ENCODE results near the gene ANAPC15. TPM values are rescaled to one million over a fixed set of nuclear protein-coding genes. Genes with fewer than 3 reads are reported as not detected.

Gene ANAPC15
- polyA plus RNA-seq, 3 donors: 92.6 to 112 (median 94.8) TPM

GRCh38 chr11:72132646-72133045 lies 20.2 kb upstream of the ANAPC15 start:
- intact Hi-C loops (cut with micrococcal nuclease): no loop called here

GRCh38 chr11:72129381-72129780 lies 16.9 kb upstream of the ANAPC15 start:
- DNase-seq: no peak
- H2AFZ ChIP-seq (ENCODE audit: insufficient read depth, low read depth, low read length, poor library complexity, severe bottlenecking): no peak overlapping the region
- H3K9me3 Mint-ChIP-seq: peaks cover 9 to 20% (median 15%) of the 10 kb centered on the region in 7 donors
- H3K9me3 ChIP-seq (replicated peaks in 1 of 2; ENCODE audit: control insufficient read depth in 1 of 2, insufficient read depth in 1 of 2, low read length in 2 of 2): peaks cover 3 to 5% of the 10 kb centered on the region in 2 donors
- no peak overlapping the region for H3K4me2 ChIP-seq (replicated peaks; ENCODE audit: extremely low read depth, low read length, poor library complexity, severe bottlenecking)
- H3K27me3 ChIP-seq (ENCODE audit: control insufficient read depth in 2 of 2, insufficient read depth in 2 of 2, low read length in 2 of 2): no peaks in the 10 kb centered on the region
- H3K27me3 Mint-ChIP-seq (ENCODE audit: low read depth in 3 of 3): peaks cover 0 to 2% (median 2%) of the 10 kb centered on the region in 3 donors
- H3K36me3 Mint-ChIP-seq: peaks cover 12 to 16% of the 10 kb centered on the region in 2 donors
- no peak for TF ChIP-seq CTCF (IDR thresholded peaks at IDR 0.05)
- intact Hi-C loops (cut with micrococcal nuclease): no loop called here
- H3K79me2 ChIP-seq (ENCODE audit: insufficient read depth, low read length): no peaks in the 10 kb centered on the region
- 86% methylated on average over 1 of the region's 3 CpGs for WGBS (ENCODE audit: insufficient coverage)
- H3K4me1 ChIP-seq (ENCODE audit: control insufficient read depth in 1 of 2, insufficient read depth in 2 of 2, low read length in 2 of 2): peaks cover 52 to 56% of the 10 kb centered on the region in 2 donors
- H3K4me3 ChIP-seq (replicated peaks in 1 of 3; ENCODE audit: low read depth in 2 of 3, low read length in 3 of 3): no peak overlapping the region
- H3K4me3 Mint-ChIP-seq: no peak overlapping the region
- H3K36me3 ChIP-seq (replicated peaks in 1 of 2; ENCODE audit: control insufficient read depth in 1 of 2, insufficient read depth in 2 of 2, low read length in 2 of 2): no peaks in the 10 kb centered on the region
- H3K27ac Mint-ChIP-seq: peak overlapping the region in 1 of 7 donors; percentile 30
- H3K27ac ChIP-seq (ENCODE audit: low read depth in 1 of 2, low read length in 2 of 2): no peak overlapping the region
- no peaks in the 10 kb centered on the region for H4K20me1 ChIP-seq (ENCODE audit: insufficient read depth, low read length)
- no peak overlapping the region for H3K9ac ChIP-seq (ENCODE audit: insufficient read depth, low read length, poor library complexity, severe bottlenecking)
- peaks cover 61% of the 10 kb centered on the region for H3K4me1 Mint-ChIP-seq

More at GRCh38 chr11:72132646-72133045, 20.2 kb upstream of the ANAPC15 start:
- peak overlapping the region; percentile 39 to 78 for H3K4me3 Mint-ChIP-seq
- peaks cover 18 to 31% of the 10 kb centered on the region in 2 donors for H3K36me3 Mint-ChIP-seq
- Histone ChIP-seq H2AFZ (ENCODE audit: insufficient read depth, low read depth, low read length, poor library complexity, severe bottlenecking) (no peak overlapping the region), H3K27me3 (ENCODE audit: control insufficient read depth in 2 of 2, insufficient read depth in 2 of 2, low read length in 2 of 2) (no peaks in the 10 kb centered on the region), H3K4me2 (replicated peaks; ENCODE audit: extremely low read depth, low read length, poor library complexity, severe bottlenecking) (peak overlapping the region; percentile 58), H3K79me2 (ENCODE audit: insufficient read depth, low read length) (peaks cover 26% of the 10 kb centered on the region), H3K9ac (ENCODE audit: insufficient read depth, low read length, poor library complexity, severe bottlenecking) (no peak overlapping the region), H3K36me3 (replicated peaks in 1 of 2; ENCODE audit: control insufficient read depth in 1 of 2, insufficient read depth in 2 of 2, low read length in 2 of 2) (peaks cover 0 to under 1% of the 10 kb centered on the region in 2 donors), H3K27ac (ENCODE audit: low read depth in 1 of 2, low read length in 2 of 2) (peak overlapping the region; percentile 85 to 92), H4K20me1 (ENCODE audit: insufficient read depth, low read length) (no peaks in the 10 kb centered on the region), H3K4me3 (replicated peaks in 1 of 3; ENCODE audit: low read depth in 2 of 3, low read length in 3 of 3) (peak overlapping the region in 2 of 3 experiments; percentile 16 to 69), H3K9me3 (replicated peaks in 1 of 2; ENCODE audit: control insufficient read depth in 1 of 2, insufficient read depth in 1 of 2, low read length in 2 of 2) (peaks cover 0 to 5% of the 10 kb centered on the region in 2 donors), H3K4me1 (ENCODE audit: control insufficient read depth in 1 of 2, insufficient read depth in 2 of 2, low read length in 2 of 2) (peaks cover 78 to 79% of the 10 kb centered on the region in 2 donors)
- WGBS (ENCODE audit: insufficient coverage): no CpG with 5 or more reads among the region's 2 CpGs
- H3K27me3 Mint-ChIP-seq (ENCODE audit: low read depth in 3 of 3): peaks cover 0 to 2% (median 2%) of the 10 kb centered on the region in 3 donors
- DNase-seq: peak; percentile 34 to 74 (median 61)
- H3K9me3 Mint-ChIP-seq: peaks cover 2 to 15% (median 11%) of the 10 kb centered on the region in 7 donors
- peaks cover 84% of the 10 kb centered on the region for H3K4me1 Mint-ChIP-seq
- H3K27ac Mint-ChIP-seq: peak overlapping the region; percentile 89 to 99 (median 97)
- no peak for TF ChIP-seq CTCF (IDR thresholded peaks at IDR 0.05)
